Calu3 (cell line): ENCODE data around the gene COL5A1. TPM values are rescaled to one million over a fixed set of nuclear protein-coding genes. Genes with fewer than 3 reads are reported as not detected.

Experiments used
- BruUV-seq: library from RNA; stranded (reverse); fragments of 400-500 nt; replicated peaks from 2 replicates; lab custom pipeline; 2021; lab: Mats Ljungman, UMichigan
- CTCF ChIA-PET: fragments of 300-600 bp; sonication (Branson Sonifier 250); formaldehyde crosslinking; loops from one replicate; lab custom pipeline; 2022; ENCODE audit warnings: antibody characterized with exemption; lab: Charles Lee
- DNase-seq: peaks from one replicate; pipeline ENCODE4 v3.0.0; 2022
- H3K27ac Mint-ChIP-seq: one replicate; pipeline ENCODE4 v1.8.0; 2022; ENCODE audit warnings: mixed read lengths; ENCODE audit not compliant: unreplicated experiment
- H3K27me3 Mint-ChIP-seq: one replicate; pipeline ENCODE4 v1.8.0; 2022; ENCODE audit warnings: mixed read lengths; ENCODE audit not compliant: unreplicated experiment
- H3K36me3 Mint-ChIP-seq: one replicate; pipeline ENCODE4 v1.8.0; 2022; ENCODE audit warnings: mild to moderate bottlenecking, moderate library complexity, mixed read lengths; ENCODE audit not compliant: insufficient read depth, unreplicated experiment
- H3K4me1 Mint-ChIP-seq: one replicate; pipeline ENCODE4 v1.8.0; 2022; ENCODE audit warnings: mild to moderate bottlenecking, low read depth, mixed read lengths; ENCODE audit not compliant: unreplicated experiment
- H3K4me3 Mint-ChIP-seq: one replicate; pipeline ENCODE4 v1.8.0; 2022; ENCODE audit warnings: mild to moderate bottlenecking, low read depth, moderate library complexity, mixed read lengths; ENCODE audit not compliant: unreplicated experiment
- H3K9me3 Mint-ChIP-seq: one replicate; pipeline ENCODE4 v1.8.0; 2022; ENCODE audit warnings: low read depth, mixed read lengths; ENCODE audit not compliant: unreplicated experiment
- intact Hi-C: fragments of 100-400 bp; cut with micrococcal nuclease; formaldehyde crosslinking; loops from one replicate; pipeline ENCODE4 v1.10.0; 2022; ENCODE audit not compliant: unreplicated experiment
- total RNA-seq: library from RNA; stranded (reverse); gene quantifications from 2 replicates; pipeline ENCODE4 v1.2.3, GENCODE V29; 2022
- TF ChIP-seq, protein P1 (sequence below): fragments of 200-600 bp; IDR thresholded peaks from one replicate; pipeline ENCODE4 v1.8.0; 2022; ENCODE audit warnings: antibody characterized with exemption; ENCODE audit not compliant: unreplicated experiment

The COL5A1 gene
- total RNA-seq, 1 experiment from 2014 or later: not detected

DNA sequence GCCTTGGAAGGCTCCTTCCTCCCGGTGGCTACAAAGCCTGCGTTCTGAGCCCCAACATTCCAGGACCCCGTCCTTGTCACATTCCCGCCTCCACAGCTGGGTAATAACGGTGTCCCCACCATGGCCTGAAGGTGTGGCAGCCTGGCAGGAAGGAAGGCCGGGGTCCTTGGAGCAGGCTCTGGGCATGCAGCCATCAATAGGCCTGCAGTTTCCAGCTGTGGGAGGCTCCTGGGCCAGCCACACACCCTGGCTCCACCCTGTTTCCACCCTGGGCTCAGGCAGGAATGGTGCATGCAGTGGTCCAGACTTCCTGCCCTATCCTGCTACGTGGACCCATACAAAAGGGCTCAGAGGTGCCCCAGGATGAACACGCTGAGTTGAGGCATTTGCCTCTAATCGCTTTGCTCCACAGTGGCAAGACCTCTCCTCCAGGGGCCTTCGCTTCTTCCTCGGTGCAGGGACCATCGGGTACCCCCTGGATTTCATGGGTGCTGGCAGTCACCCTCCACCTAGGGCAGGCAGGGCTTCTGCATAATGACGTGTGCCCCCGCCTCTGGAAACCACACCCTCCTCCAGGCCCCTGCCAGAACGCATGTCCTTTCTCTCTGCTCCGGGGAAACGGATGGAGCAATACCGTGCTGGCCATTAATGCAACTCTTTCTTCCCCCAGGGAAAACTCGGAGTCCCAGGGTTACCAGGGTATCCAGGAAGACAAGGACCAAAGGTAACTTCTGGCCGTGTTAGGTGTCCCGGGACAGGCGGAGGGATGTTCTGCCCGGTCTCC is 143.9 kb downstream of the COL5A1 start:
- intact Hi-C loops: no loop called here
- Mint-ChIP-seq H3K4me1 (no peaks in the 10 kb centered on the region), H3K9me3 (peaks cover 2% of the 10 kb centered on the region), H3K4me3 (no peak overlapping the region), H3K27ac (no peak overlapping the region), H3K27me3 (peaks cover 6% of the 10 kb centered on the region), H3K36me3 (no peaks in the 10 kb centered on the region)
- DNase-seq: no peak
- TF ChIP-seq, protein P1, sequence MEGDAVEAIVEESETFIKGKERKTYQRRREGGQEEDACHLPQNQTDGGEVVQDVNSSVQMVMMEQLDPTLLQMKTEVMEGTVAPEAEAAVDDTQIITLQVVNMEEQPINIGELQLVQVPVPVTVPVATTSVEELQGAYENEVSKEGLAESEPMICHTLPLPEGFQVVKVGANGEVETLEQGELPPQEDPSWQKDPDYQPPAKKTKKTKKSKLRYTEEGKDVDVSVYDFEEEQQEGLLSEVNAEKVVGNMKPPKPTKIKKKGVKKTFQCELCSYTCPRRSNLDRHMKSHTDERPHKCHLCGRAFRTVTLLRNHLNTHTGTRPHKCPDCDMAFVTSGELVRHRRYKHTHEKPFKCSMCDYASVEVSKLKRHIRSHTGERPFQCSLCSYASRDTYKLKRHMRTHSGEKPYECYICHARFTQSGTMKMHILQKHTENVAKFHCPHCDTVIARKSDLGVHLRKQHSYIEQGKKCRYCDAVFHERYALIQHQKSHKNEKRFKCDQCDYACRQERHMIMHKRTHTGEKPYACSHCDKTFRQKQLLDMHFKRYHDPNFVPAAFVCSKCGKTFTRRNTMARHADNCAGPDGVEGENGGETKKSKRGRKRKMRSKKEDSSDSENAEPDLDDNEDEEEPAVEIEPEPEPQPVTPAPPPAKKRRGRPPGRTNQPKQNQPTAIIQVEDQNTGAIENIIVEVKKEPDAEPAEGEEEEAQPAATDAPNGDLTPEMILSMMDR: no peak
- BruUV-seq: no TSS peak
- CTCF ChIA-PET: no interaction called here

DNA sequence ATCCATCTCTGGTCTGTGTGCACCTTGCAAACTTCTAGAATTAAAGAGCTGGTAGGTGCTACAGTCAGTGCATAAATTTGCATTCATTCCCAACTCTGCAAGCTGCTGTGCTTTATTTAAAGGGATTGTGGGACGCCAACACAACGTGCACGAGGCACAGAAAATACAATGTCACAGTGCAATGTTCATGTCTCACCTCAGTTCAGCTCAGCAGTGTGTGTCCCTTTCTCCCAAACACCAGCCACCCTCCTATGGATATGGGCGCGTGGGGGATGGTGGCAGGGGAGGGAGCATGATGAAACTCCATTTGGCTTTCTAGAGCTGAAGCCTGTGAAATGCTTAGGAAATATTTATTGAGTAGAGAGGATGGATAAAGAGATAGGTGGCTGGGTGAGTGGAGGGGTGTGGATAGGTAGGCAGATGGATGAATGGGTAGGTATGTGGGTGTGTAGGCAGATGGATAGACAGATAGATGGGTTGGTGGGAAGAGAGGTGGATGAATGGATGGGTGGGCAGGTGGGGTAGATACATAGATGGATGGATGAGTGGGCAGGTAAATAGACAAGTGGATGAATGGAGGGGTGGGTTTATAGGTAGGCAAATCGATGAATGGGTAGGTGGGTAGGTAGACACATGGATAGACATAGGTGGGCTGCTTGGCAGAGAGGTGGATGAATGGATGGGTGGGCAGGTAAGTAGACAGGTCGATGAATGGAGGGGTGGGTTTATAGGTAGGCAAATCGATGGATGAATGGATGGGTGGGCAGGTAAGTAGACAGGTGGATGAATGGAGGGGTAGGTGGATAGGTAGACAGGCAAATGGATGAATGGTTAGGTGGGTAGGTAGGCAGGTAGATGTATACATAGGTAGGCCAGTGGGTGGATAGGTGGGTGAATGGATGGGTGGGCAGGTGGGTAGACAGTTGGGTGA is 146.3 kb downstream of the COL5A1 start:
- no peaks in the 10 kb centered on the region for H3K36me3 Mint-ChIP-seq
- CTCF ChIA-PET: no interaction called here
- BruUV-seq: no TSS peak

DNA sequence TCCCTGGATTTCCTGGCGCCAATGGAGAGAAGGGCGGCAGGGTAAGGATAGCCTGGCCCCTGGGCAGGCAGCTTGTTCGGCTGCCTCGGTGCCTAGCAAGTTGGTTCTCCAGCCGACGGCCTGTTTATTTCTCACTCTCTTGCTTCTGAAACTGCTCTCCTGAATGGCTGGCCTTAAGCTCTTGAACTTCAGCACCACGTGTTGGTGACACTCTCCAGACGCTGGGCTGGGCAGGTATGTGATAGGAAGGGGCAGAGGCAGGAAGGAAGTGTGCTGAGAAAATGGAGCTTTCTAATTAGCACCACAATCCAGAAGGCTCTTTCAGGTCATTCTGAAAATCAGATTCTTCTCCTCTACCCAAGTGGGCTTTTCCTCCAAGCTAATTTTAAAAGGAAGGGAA is 147.6 kb downstream of the COL5A1 start:
- Mint-ChIP-seq H3K4me1 (no peaks in the 10 kb centered on the region), H3K36me3 (no peaks in the 10 kb centered on the region), H3K4me3 (no peak overlapping the region), H3K9me3 (peaks cover 3% of the 10 kb centered on the region), H3K27ac (no peak overlapping the region), H3K27me3 (peaks cover 13% of the 10 kb centered on the region)
- DNase-seq: no peak
- intact Hi-C loops: no loop called here
- no TSS peak for BruUV-seq
- TF ChIP-seq, protein P1: no peak
- CTCF ChIA-PET: no interaction called here

More for the DNA sequence above, 146.3 kb downstream of the COL5A1 start:
- peaks cover 3% of the 10 kb centered on the region for H3K9me3 Mint-ChIP-seq
- TF ChIP-seq, protein P1: no peak
- no peak for DNase-seq
- H3K4me1 Mint-ChIP-seq: no peaks in the 10 kb centered on the region
- H3K27me3 Mint-ChIP-seq: peaks cover 13% of the 10 kb centered on the region
- H3K4me3 Mint-ChIP-seq: no peak overlapping the region
- no peak overlapping the region for H3K27ac Mint-ChIP-seq
- intact Hi-C loops: no loop called here

DNA sequence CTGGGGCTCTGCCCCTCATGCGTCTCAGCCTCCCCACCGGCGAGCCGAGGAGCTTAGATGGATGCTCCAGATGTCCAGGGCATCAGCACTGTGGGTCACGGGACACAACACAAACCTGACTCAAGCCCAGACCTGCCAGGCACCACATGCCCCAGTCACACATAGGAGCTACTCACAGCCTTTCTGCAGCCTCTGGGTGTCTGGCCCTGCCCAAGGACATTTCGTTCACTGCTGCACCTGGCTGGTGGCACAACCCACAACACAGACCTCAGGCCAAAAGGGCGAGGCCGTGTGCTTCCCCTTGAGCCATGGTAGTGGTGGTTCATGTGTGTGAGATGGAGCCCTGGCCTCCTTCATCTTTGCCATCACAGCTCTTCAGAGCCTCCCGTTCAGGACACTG is 149.4 kb downstream of the COL5A1 start:
- TF ChIP-seq, protein P1: no peak
- BruUV-seq: no TSS peak
- Mint-ChIP-seq H3K9me3 (peaks cover 3% of the 10 kb centered on the region), H3K27me3 (peaks cover 13% of the 10 kb centered on the region), H3K27ac (no peak overlapping the region), H3K4me1 (no peaks in the 10 kb centered on the region), H3K36me3 (no peaks in the 10 kb centered on the region), H3K4me3 (no peak overlapping the region)
- intact Hi-C loops: no loop called here
- no peak for DNase-seq
- CTCF ChIA-PET: no interaction called here
